ENCODE results near the gene POLR1G.
A peak's percentile ranks its signal among the peaks of the same experiment; 100 is the strongest.

The POLR1G gene

GRCh38 chr19:45402298-45403061 lies 4.0 kb upstream of the POLR1G start:
- peaks cover 24% of the 10 kb centered on the region for H3K4me1 Mint-ChIP-seq
- no peaks in the 10 kb centered on the region for H3K9me3 Mint-ChIP-seq
- no peak overlapping the region for H3K27ac Mint-ChIP-seq
- peaks cover 78% of the 10 kb centered on the region for H3K27me3 Mint-ChIP-seq (ENCODE audit: low read depth)
- H3K4me3 Mint-ChIP-seq = peak overlapping the region in 1 of 3 experiments; percentile 90
- TF ChIP-seq CTCF (IDR thresholded peaks at IDR 0.05; ENCODE audit: unreplicated experiment in 3 of 3) = peak; percentile 32 to 61 (median 36)
- no peaks in the 10 kb centered on the region for H3K36me3 Mint-ChIP-seq (ENCODE audit: low read depth)

GRCh38 chr19:45403272-45403671 lies 3.2 kb upstream of the POLR1G start:
- peaks cover 70% of the 10 kb centered on the region for H3K27me3 Mint-ChIP-seq (ENCODE audit: low read depth)
- H3K27ac Mint-ChIP-seq = no peak overlapping the region
- peaks cover 1% of the 10 kb centered on the region for H3K36me3 Mint-ChIP-seq (ENCODE audit: low read depth)

GRCh38 chr19:45403781-45404556 lies 2.5 kb upstream of the POLR1G start:
- TF ChIP-seq CTCF (IDR thresholded peaks at IDR 0.05; ENCODE audit: unreplicated experiment in 3 of 3) = peak; percentile 25 to 45 (median 28)
- H3K27ac Mint-ChIP-seq = no peak overlapping the region
- H3K4me1 Mint-ChIP-seq = peaks cover 28% of the 10 kb centered on the region
- H3K27me3 Mint-ChIP-seq (ENCODE audit: low read depth) = peaks cover 63% of the 10 kb centered on the region
- H3K4me3 Mint-ChIP-seq = peak overlapping the region; percentile 89 to 95 (median 90)
- H3K9me3 Mint-ChIP-seq = no peaks in the 10 kb centered on the region
- peaks cover 8% of the 10 kb centered on the region for H3K36me3 Mint-ChIP-seq (ENCODE audit: low read depth)

More at GRCh38 chr19:45403272-45403671, 3.2 kb upstream of the POLR1G start:
- no peak for TF ChIP-seq CTCF (IDR thresholded peaks at IDR 0.05; ENCODE audit: unreplicated experiment in 3 of 3)
- Mint-ChIP-seq H3K4me3 (peak overlapping the region; percentile 32 to 90 (median 89)), H3K4me1 (peaks cover 28% of the 10 kb centered on the region), H3K9me3 (no peaks in the 10 kb centered on the region)

- Mint-ChIP-seq H3K27me3 (ENCODE audit: low read depth) (peaks cover 55% of the 10 kb centered on the region), H3K4me1 (peaks cover 28% of the 10 kb centered on the region), H3K27ac (peak within 1 kb of the TSS; percentile 95 to 99 (median 98)), H3K36me3 (ENCODE audit: low read depth) (peaks cover 13% of the 10 kb centered on the region), H3K9me3 (no peaks in the 10 kb centered on the region), H3K4me3 (peak within 1 kb of the TSS; percentile 89 to 95 (median 90))
- no peak for TF ChIP-seq CTCF (IDR thresholded peaks at IDR 0.05; ENCODE audit: unreplicated experiment in 3 of 3)
Measured at GRCh38 chr19:45404557-45405434, 1.6 kb upstream of the POLR1G start, which contains the start of gene PPP1R13L. TSS of gene PPP1R13L (minus strand) at chr19:45405069. CDS start at chr19:45398318, 6,751 bp downstream.

GRCh38 chr19:45405435-45406225 lies 814 bp upstream of the POLR1G start:
- Mint-ChIP-seq H3K36me3 (ENCODE audit: low read depth) (peaks cover 17% of the 10 kb centered on the region), H3K4me3 (peak overlapping the region; percentile 89 to 95 (median 90)), H3K27me3 (ENCODE audit: low read depth) (peaks cover 50% of the 10 kb centered on the region), H3K9me3 (no peaks in the 10 kb centered on the region), H3K4me1 (peaks cover 28% of the 10 kb centered on the region), H3K27ac (peak overlapping the region; percentile 95 to 99 (median 98))
- TF ChIP-seq CTCF (IDR thresholded peaks at IDR 0.05; ENCODE audit: unreplicated experiment in 3 of 3) = no peak
